GM12878 (cell line): ENCODE data around the gene AMN.

Source experiments
- ATF2 ChIP-seq: IDR thresholded peaks from 2 replicates; pipeline ENCODE4 v1.6.1; 2012; ENCODE audit warnings: low read length, inconsistent platforms
- CEBPB ChIP-seq, 2 experiments: fragments of 150-350 bp in 1 of 2; IDR thresholded peaks; 2 replicates each; pipeline ENCODE4 v1.6.1; 2012 to 2014; ENCODE audit warnings: low read depth in 2 of 2, low read length in 2 of 2, borderline replicate concordance in 1 of 2, inconsistent platforms in 1 of 2
- CTCF ChIP-seq, 3 experiments: IDR thresholded peaks in 2 of 3; conservative IDR thresholded peaks in 1 of 3; 2 replicates each; pipeline ENCODE4 v1.5.1; 2011; ENCODE audit warnings: low read depth in 3 of 3, low read length in 3 of 3, mild to moderate bottlenecking in 3 of 3, control low read depth in 2 of 3, moderate library complexity in 2 of 3, inconsistent platforms in 1 of 3, mixed read lengths in 1 of 3; ENCODE audit not compliant: control insufficient read depth in 2 of 3, insufficient read depth in 1 of 3; ENCODE audit errors: extremely low read depth in 1 of 3
- ELK1 ChIP-seq: IDR thresholded peaks from 2 replicates; pipeline ENCODE4 v1.6.1; 2012; ENCODE audit warnings: low read depth, low read length, improper control_type of control experiment
- JUND ChIP-seq: IDR thresholded peaks from 2 replicates; pipeline ENCODE4 v1.6.1; 2012; ENCODE audit warnings: low read depth, mild to moderate bottlenecking, low read length, improper control_type of control experiment, moderate library complexity
- SKIL ChIP-seq: fragments of 450-650 bp; IDR thresholded peaks from 2 replicates; pipeline ENCODE4 v1.6.1; 2017; ENCODE audit warnings: mild to moderate bottlenecking, low read depth, inconsistent platforms; ENCODE audit not compliant: poor library complexity, severe bottlenecking

GRCh38 chr14:102949801-102950451 lies 27.5 kb downstream of the AMN start:
- no peak for TF ChIP-seq JUND
- no peak for TF ChIP-seq ELK1
- no peak for TF ChIP-seq ATF2
- TF ChIP-seq CTCF (IDR thresholded peaks at IDR 0.05 in 2 of 3, conservative IDR thresholded peaks at IDR 0.05 in 1 of 3; ENCODE audit: control insufficient read depth in 2 of 3, extremely low read depth in 1 of 3, insufficient read depth in 1 of 3, low read depth in 3 of 3, low read length in 3 of 3): no peak
- TF ChIP-seq SKIL: no peak
- TF ChIP-seq CEBPB (IDR thresholded peaks at IDR 0.05; ENCODE audit: borderline replicate concordance in 1 of 2, low read depth in 2 of 2, low read length in 2 of 2): no peak
